GM12873 (cell line): ENCODE data around the gene CENPU.

Experiments
- TF ChIP-seq, protein P1 (sequence below): IDR thresholded peaks from 2 replicates; pipeline ENCODE4 v1.5.1; 2012; ENCODE audit warnings: low read depth, mild to moderate bottlenecking, moderate library complexity, low read length, control low read depth; ENCODE audit not compliant: insufficient read depth; ENCODE audit errors: missing control alignments

Gene CENPU

DNA sequence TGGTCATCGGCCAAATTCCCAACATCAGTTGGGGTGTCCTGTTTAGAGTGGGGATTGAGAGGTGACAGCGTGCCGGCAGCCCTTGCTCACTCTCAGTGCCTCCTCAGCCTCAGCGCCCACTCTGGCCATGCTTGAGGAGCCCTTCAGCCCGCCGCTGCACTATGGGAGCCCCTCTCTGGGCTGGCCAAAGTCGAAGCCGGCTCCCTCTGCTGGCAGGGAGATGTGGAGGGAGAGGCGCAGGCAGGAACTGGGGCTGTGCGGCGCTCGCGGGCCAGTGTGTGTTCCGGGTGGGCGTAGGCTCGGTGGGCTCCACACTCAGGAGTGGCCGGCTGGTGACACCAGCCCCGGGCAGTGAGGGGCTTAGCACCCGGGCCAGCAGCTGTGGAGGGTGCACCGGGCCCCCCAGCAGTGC, 7.1 kb upstream of the CENPU start:
- TF ChIP-seq, protein P1, sequence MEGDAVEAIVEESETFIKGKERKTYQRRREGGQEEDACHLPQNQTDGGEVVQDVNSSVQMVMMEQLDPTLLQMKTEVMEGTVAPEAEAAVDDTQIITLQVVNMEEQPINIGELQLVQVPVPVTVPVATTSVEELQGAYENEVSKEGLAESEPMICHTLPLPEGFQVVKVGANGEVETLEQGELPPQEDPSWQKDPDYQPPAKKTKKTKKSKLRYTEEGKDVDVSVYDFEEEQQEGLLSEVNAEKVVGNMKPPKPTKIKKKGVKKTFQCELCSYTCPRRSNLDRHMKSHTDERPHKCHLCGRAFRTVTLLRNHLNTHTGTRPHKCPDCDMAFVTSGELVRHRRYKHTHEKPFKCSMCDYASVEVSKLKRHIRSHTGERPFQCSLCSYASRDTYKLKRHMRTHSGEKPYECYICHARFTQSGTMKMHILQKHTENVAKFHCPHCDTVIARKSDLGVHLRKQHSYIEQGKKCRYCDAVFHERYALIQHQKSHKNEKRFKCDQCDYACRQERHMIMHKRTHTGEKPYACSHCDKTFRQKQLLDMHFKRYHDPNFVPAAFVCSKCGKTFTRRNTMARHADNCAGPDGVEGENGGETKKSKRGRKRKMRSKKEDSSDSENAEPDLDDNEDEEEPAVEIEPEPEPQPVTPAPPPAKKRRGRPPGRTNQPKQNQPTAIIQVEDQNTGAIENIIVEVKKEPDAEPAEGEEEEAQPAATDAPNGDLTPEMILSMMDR: no peak

DNA sequence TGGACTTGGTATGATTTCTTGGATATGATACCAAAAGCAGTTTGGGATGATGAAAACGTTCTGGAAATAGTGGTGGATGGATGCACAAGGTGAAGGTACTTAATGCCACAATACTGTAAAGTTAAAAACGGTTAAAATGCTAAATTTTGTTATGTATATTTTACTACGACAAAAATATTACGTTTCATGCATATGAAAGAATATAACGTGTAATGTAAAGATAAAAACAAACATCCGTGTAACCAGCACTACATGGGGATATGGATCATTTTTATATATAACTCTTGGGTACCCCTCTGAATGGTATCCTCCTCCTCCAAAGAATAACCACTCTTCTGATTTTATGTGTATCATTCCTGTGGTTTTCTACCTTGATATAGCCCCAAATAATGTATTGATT, 862 bp upstream of the CENPU start:
- TF ChIP-seq, protein P1: no peak

DNA sequence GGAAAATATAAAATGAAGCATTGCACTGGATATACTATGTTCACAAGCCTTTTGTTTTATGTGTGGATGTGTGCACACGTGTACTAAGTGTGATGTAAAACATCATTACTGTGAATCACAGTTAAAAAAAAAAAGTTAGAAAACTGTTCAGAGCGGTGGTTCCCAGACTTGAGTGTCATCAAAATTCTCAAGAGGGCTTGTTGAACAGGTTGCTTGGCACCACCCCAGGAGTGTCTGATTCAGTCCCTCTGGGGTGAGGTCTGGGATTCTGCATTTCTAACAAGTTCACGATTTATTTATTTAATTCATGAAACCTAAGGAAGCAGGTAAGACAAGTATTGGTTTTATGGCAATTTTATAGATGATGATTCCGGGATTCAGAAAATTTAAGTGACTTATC, 1.8 kb downstream of the CENPU start:
- TF ChIP-seq, protein P1: no peak

DNA sequence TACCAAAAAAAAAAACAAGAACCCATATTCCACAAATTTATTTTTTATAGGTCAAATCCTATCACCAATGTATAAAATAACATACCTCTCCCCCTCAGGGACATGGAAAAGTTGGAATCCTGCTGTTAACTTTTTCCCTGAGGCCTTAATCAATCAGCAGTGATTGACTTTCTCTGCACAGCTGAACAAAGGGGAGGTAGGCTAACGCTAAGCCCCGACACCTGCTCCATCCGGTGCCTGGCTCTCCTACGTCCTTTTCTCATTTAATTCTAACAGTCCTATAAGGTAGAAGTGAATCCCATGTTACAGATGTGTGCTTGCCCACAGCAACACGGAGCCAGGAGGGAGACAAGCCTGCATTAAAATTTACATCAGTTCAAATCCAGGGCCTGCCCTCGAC, 2.8 kb downstream of the CENPU start:
- TF ChIP-seq, protein P1: no peak

DNA sequence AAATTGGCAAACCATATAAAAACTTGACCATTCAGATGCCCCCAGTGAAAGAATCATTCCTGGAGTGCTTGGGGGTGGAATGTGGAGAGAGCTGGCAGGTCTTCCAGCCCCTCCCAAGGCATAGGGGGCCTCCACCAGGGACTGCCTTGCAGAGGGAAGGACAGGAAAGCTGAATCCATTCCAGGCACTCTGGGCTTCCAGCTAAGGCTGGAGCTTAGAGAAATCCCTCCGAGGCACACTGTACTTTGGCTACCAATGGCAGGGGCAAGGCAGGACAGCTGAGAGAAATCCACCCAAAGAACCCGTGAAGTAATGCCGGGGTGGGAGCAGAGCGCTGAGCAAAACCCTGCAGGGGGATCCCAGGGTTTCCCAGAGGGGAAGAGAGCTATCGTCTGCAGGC, 4.0 kb downstream of the CENPU start:
- TF ChIP-seq, protein P1: no peak

DNA sequence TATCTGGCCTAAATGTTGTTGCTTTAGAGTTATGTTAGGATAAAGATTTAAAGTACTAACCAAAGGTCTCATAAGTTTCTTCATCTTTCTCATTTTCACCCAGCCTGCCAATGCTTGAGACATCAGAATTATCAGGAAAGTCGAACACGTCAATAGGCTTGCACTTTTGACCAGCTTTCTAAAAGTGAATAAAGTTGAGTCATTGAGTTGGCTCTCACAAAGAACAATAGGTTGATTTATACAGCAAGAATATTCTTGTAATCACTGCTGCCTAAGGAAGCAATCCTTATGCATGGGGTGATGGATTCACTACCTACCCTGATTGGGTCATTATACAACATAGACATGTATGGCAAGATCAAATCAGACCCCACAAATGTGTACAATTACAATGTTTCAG, 5.0 kb downstream of the CENPU start:
- TF ChIP-seq, protein P1: no peak

DNA sequence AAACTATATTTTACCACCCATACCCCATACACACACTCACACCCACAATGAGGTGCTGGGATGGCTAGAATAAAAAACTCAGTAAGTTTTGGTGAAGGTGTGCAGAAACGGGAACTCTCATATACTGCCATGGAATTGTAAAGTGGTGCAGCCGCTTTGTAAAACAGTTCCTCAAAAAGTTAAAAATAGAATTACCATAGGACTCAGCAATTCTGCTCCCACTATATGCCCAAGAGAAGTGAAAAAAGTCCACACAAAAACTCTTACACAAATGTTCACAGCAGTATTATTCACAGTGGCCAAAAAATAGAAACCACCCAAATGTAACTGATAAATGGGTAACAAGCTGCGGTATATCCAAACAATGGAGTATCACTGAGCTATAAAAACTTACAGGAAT, 6.5 kb downstream of the CENPU start:
- TF ChIP-seq, protein P1: no peak
